Activated T-helper 2 cell treated with anti-CD3 and anti-CD28 coated beads, Interferon-gamma antibody, Interleukin-2, Interleukin-4, amounts not matched to agents 10 μg/mL and 5 μg/mL and 100 μg/mL, durations not matched to agents 14 hours and 24 hours and 36 hours (primary cell): ENCODE data around the gene SLC25A46. TPM values are rescaled to one million over a fixed set of nuclear protein-coding genes. Genes with fewer than 3 reads are reported as not detected.
"Not testable (repeated sequence)": the region's sequence is repeated elsewhere in the genome, so short reads cannot be mapped to it uniquely, and the experiment has no call there.

ENCODE experiments used
- DNase-seq: peaks from one replicate; pipeline ENCODE4 v3.0.0; 2021; ENCODE audit warnings: low spot score
- H3K27ac Mint-ChIP-seq: one replicate; pipeline ENCODE4 v1.8.0; 2021; ENCODE audit warnings: mixed read lengths
- H3K27me3 Mint-ChIP-seq: one replicate; pipeline ENCODE4 v1.8.0; 2021; ENCODE audit warnings: low read depth, mixed read lengths
- H3K36me3 Mint-ChIP-seq: one replicate; pipeline ENCODE4 v1.8.0; 2021; ENCODE audit warnings: low read depth, mixed read lengths
- H3K4me1 Mint-ChIP-seq: one replicate; pipeline ENCODE4 v1.8.0; 2021; ENCODE audit warnings: low read depth, mixed read lengths
- H3K4me3 Mint-ChIP-seq: one replicate; pipeline ENCODE4 v1.8.0; 2021; ENCODE audit warnings: low read depth, mild to moderate bottlenecking, moderate library complexity, mixed read lengths
- H3K9me3 Mint-ChIP-seq: one replicate; pipeline ENCODE4 v1.8.0; 2021; ENCODE audit warnings: mixed read lengths
- intact Hi-C: fragments of 100-400 bp; cut with micrococcal nuclease; formaldehyde crosslinking; loops from one replicate; pipeline ENCODE4 v1.15.1; 2023
- total RNA-seq: library from RNA; stranded (reverse); gene quantifications from 2 replicates; pipeline ENCODE4 v1.2.3, GENCODE V29; 2022

The SLC25A46 gene
- total RNA-seq, result 44.0 and 44.8 TPM in 2 replicates

DNA sequence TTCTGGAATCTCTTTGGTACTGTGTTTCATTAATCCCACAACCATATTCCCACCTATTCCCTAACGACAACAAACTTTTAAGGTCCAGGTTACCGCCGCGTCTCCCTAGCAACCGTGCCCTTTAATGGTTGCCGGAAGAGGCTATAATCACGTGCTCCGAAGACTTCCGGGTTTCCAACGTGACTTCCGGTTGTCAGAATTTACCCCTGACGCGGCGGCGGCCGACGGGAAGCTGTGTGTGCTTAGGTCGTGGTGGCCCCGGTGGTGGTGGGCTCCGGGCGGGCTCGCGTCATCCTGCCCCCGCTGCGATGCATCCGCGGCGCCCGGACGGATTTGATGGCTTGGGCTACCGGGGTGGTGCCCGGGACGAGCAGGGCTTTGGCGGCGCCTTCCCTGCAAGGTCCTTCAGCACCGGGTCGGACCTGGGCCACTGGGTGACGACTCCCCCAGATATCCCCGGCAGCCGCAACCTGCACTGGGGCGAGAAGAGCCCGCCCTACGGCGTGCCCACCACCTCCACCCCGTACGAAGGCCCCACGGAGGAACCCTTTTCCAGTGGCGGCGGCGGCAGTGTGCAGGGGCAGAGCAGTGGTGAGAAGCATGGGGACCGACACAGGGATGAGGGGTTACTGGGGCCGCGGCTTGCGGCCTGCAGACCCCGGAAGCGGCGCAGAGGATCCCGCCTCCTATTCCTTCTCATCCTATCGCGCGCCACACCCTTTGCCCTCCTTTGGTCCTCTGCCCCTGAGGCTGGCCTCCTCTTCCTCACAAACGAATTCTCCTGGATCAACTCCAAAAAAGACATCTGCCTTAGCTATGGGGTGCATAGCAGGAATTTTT lies at the start of gene SLC25A46:
SLC25A46 (plus strand) TSS at position 196 of the 840 bp plus-strand sequence; CDS start at position 309, 113 bp downstream.
- Mint-ChIP-seq H3K27ac (peak within 1 kb of the TSS; percentile 92), H3K9me3 (no peaks in the 10 kb centered on the region), H3K27me3 (peaks cover 11% of the 10 kb centered on the region), H3K4me1 (peaks cover 28% of the 10 kb centered on the region), H3K36me3 (peaks cover 9% of the 10 kb centered on the region), H3K4me3 (peak within 1 kb of the TSS; percentile 97)
- DNase-seq, result peak; percentile 86
- intact Hi-C loops, result loop anchor here (1.0 to 10.0 kb wide), 6 partner anchors 13 to 1047 kb away; partner anchors contain the start of genes NREP, TMEM232 and WDR36

DNA sequence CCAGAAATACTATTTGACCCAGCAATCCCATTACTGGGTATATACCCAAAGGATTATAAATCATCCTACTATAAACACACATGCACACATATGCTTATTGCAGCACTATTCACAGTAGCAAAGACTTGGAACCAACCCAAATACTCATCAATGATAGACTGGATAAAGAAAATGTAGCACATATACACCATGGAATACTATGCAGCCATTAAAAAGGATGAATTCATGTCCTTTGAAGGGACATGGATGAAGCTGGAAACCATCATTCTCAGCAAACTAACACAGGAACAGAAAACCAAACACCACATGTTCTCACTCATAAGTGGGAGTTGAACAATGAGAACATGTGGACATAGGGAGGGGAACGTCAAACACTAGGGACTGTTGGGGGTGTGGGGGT lies 48.2 kb upstream of the SLC25A46 start:
- H3K27me3 Mint-ChIP-seq, H3K36me3 Mint-ChIP-seq, H3K4me3 Mint-ChIP-seq, DNase-seq, H3K27ac Mint-ChIP-seq, H3K9me3 Mint-ChIP-seq, intact Hi-C loops: not testable (repeated sequence)
- peaks cover 22% of the 10 kb centered on the region for H3K4me1 Mint-ChIP-seq

DNA sequence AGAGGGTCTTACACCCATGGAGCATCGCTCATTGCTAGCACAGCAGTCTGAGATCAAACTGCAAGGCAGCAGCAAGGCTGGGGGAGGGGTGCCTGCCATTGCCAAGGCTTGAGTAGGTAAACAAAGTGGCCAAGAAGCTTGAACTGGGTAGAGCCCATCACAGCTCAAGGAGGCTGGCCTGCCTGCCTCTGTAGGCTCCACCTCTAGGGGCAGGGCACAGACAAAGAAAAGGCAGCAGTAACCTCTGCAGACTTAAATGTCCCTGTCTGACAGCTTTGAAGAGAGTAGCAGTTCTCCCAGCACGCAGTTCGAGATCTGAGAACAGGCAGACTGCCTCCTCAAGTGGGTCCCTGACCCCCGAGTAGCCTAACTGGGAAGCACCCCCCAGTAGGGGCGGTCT lies 46.1 kb upstream of the SLC25A46 start:
- H3K4me1 Mint-ChIP-seq, DNase-seq, H3K9me3 Mint-ChIP-seq, intact Hi-C loops, H3K4me3 Mint-ChIP-seq, H3K27ac Mint-ChIP-seq, H3K36me3 Mint-ChIP-seq, H3K27me3 Mint-ChIP-seq: not testable (repeated sequence)

DNA sequence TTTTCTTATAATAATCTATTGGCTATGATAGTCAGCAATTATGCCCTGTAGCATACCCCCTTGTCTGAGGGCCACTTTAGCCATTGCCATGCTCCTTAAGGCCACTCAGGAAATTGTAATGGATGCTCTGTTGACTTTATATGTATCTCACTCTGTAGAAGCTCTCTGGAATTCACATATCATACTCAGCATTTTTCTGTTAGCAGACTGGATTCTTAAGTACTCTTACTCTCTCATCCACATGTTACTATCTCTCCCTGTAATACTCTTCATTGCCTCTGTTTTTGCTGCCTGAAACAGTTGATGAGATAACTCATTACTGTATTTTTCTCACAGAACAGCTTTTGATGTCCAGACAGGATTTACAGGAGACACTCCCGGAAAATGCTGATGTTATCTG lies 36.5 kb upstream of the SLC25A46 start:
- no peak overlapping the region for H3K27ac Mint-ChIP-seq
- no peaks in the 10 kb centered on the region for H3K4me1 Mint-ChIP-seq
- peaks cover 3% of the 10 kb centered on the region for H3K27me3 Mint-ChIP-seq
- H3K9me3 Mint-ChIP-seq, result no peaks in the 10 kb centered on the region
- H3K36me3 Mint-ChIP-seq, result no peaks in the 10 kb centered on the region
- intact Hi-C loops, result no loop called here
- H3K4me3 Mint-ChIP-seq, result no peak overlapping the region
- no peak for DNase-seq

DNA sequence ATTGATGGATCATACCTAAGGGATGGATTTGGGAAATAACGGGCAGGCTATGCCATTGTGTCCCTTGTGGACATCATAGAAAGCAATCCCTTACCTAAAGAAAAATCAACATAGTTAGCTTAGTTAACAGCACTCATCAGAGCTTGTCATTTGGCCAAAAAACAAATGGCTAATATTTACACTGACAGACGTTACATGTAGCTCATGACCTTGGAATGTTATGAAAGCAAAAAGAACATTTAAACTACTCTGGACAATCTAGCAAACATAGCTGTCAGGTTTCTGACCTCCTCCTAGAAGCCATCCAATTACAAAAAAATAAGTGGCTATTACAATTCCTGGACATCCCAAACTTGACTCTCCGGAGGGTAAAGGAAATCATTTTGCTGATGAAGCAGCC lies 36.1 kb upstream of the SLC25A46 start:
- intact Hi-C loops, result no loop called here

DNA sequence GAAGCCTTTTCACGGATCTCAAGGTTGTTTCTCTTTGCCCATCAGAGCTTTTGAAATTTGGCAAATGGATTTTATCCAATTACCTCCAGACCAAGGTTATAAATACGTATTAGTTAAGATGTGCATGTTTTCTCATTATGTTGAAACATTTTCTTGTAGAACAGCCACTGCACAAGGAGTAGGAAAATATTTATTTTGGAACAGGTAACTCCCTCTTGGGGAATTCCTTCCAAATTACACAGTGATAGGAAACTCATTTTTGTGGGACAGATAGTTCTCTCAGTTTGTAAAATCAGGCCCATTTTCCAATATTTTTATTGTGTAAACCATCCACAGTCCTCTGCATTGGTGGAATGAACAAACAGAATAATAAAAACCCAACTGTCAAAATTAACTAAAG lies 35.3 kb upstream of the SLC25A46 start:
- H3K27ac Mint-ChIP-seq, result no peak overlapping the region
- intact Hi-C loops, result no loop called here

More for the DNA sequence above, 36.1 kb upstream of the SLC25A46 start:
- no peak overlapping the region for H3K27ac Mint-ChIP-seq
- H3K36me3 Mint-ChIP-seq, result no peaks in the 10 kb centered on the region
- H3K4me1 Mint-ChIP-seq, result no peaks in the 10 kb centered on the region
- H3K27me3 Mint-ChIP-seq, result peaks cover 3% of the 10 kb centered on the region
- no peaks in the 10 kb centered on the region for H3K9me3 Mint-ChIP-seq
- DNase-seq, result no peak
- no peak overlapping the region for H3K4me3 Mint-ChIP-seq

DNA sequence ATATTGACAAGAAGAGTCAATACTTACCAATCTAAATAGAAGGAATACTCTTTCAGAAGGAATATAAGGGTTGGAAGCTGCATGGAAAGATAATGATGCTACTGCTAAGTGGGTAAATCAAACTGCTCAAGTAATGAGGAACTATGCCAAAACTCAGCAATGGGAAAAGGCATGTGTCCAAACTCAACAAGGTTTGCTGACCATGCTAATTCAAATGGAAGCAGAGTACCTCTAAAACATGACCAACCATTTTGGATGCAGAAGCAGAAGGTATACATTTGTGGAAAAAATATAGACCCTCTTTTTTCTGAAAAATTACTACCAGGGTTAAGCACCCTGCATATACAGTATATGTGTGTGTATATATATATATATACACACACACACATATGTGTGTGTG lies 33.5 kb upstream of the SLC25A46 start:
- H3K4me3 Mint-ChIP-seq, result no peak overlapping the region
- peaks cover 10% of the 10 kb centered on the region for H3K27me3 Mint-ChIP-seq
- no peaks in the 10 kb centered on the region for H3K36me3 Mint-ChIP-seq
- intact Hi-C loops, result no loop called here
- DNase-seq, result no peak
- no peak overlapping the region for H3K27ac Mint-ChIP-seq
- no peaks in the 10 kb centered on the region for H3K4me1 Mint-ChIP-seq
- no peaks in the 10 kb centered on the region for H3K9me3 Mint-ChIP-seq

More for the DNA sequence above, 35.3 kb upstream of the SLC25A46 start:
- DNase-seq, result no peak
- H3K36me3 Mint-ChIP-seq, result no peaks in the 10 kb centered on the region
- H3K9me3 Mint-ChIP-seq, result no peaks in the 10 kb centered on the region
- H3K27me3 Mint-ChIP-seq, result peaks cover 3% of the 10 kb centered on the region
- H3K4me1 Mint-ChIP-seq, result no peaks in the 10 kb centered on the region
- H3K4me3 Mint-ChIP-seq, result no peak overlapping the region

DNA sequence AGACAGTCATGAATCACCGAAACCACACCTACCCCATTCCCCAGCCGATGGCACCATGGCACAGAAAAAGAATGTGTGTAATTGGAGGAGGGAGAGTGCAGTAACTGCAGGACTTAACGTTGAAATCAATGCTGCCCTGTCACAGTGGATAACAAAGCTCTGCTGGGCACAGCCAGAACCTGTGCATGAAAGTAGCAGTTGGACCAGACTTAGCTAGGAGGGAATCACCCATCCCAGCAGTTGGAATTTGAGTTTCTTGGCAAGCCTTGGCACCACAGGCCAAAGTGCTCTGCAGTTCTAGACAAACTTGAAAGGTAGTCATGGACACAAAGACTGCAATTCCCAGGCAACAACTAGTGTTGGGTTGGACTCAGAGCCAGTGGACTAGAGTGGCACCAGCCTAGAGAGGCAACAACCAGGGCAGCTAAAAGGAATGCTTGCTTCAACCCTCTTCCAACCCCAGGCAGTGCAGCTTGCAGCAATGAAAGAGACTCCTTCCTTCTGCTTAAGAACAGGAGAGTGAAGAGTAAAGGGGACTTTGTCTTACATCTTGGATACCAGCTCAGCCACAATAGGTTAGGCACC lies 31.5 kb upstream of the SLC25A46 start:
- Mint-ChIP-seq H3K27me3 (peaks cover 13% of the 10 kb centered on the region), H3K9me3 (no peaks in the 10 kb centered on the region), H3K4me1 (no peaks in the 10 kb centered on the region), H3K27ac (no peak overlapping the region), H3K36me3 (no peaks in the 10 kb centered on the region), H3K4me3 (no peak overlapping the region)
- no peak for DNase-seq
- intact Hi-C loops, result no loop called here

DNA sequence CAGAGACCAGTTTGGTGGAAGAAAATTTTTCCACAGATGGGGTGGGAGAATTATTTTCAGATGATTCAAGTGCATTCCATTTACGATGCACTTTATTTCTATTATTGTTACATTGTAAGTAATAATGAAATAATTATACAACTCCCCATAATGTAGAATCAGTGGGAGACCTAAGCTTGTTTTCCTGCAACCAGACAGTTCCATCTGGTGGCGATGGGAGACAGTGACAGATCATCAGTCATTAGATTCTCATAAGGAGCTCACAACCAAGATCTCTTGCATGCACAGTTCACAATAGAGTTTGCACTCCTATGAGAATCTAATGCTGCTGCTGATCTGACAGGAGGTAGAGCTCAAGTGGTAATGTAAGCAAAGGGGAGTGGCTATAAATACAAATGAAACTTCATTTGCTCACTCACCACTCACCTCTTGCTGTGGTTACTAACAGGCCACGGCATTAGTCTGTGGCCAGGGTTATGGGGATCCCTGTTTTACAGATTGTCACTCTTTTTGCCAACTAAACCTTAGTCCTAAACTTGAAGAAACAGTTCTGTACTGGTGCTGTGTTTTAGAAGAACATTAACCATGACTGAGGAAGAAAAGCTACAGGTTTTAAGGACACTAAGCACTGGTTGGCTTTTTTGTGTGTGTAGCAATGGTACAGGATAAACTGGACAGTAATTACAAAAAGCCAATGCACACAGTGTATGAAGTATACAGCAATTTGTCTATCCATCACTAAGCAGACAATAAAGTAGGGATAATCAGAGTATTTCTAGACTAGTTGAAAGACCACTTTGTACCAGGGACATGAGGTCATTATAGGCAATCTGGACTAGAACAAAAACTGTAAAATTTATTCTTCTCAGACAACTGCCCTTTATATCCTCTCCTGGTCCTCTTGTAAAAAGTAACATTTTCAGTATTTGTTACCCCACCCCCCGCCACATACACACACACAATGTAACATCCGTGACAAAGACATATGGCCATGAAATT lies 22.3 kb upstream of the SLC25A46 start:
- Mint-ChIP-seq H3K4me3 (no peak overlapping the region), H3K36me3 (no peaks in the 10 kb centered on the region)
- intact Hi-C loops, result no loop called here

DNA sequence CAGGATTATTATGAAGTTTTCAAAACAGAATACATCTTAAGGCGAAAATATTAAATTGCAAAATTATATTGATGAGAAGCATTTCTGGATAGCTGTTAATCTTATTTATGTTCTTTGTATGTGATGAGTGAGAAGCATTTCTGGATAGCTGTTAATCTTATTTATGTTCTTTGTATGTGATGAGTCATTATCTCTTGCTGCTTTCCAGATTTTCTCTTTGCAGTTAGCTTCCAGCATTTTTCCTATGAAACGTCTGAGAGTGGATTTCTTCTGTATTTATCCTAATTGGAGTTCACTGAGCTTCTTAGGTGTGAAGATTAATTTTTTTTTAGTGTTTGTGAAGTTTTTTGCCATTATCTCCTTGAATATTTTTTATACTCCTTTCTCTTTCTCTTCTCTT lies 20.5 kb upstream of the SLC25A46 start:
- intact Hi-C loops, result no loop called here
- H3K27ac Mint-ChIP-seq, result no peak overlapping the region
- no peak overlapping the region for H3K4me3 Mint-ChIP-seq
- H3K4me1 Mint-ChIP-seq, result no peaks in the 10 kb centered on the region
- no peak for DNase-seq
- no peaks in the 10 kb centered on the region for H3K36me3 Mint-ChIP-seq
- peaks cover 10% of the 10 kb centered on the region for H3K27me3 Mint-ChIP-seq
- no peaks in the 10 kb centered on the region for H3K9me3 Mint-ChIP-seq

More for the DNA sequence above, 22.3 kb upstream of the SLC25A46 start:
- no peak for DNase-seq
- Mint-ChIP-seq H3K4me1 (no peaks in the 10 kb centered on the region), H3K27ac (no peak overlapping the region), H3K9me3 (no peaks in the 10 kb centered on the region), H3K27me3 (peaks cover 10% of the 10 kb centered on the region)

DNA sequence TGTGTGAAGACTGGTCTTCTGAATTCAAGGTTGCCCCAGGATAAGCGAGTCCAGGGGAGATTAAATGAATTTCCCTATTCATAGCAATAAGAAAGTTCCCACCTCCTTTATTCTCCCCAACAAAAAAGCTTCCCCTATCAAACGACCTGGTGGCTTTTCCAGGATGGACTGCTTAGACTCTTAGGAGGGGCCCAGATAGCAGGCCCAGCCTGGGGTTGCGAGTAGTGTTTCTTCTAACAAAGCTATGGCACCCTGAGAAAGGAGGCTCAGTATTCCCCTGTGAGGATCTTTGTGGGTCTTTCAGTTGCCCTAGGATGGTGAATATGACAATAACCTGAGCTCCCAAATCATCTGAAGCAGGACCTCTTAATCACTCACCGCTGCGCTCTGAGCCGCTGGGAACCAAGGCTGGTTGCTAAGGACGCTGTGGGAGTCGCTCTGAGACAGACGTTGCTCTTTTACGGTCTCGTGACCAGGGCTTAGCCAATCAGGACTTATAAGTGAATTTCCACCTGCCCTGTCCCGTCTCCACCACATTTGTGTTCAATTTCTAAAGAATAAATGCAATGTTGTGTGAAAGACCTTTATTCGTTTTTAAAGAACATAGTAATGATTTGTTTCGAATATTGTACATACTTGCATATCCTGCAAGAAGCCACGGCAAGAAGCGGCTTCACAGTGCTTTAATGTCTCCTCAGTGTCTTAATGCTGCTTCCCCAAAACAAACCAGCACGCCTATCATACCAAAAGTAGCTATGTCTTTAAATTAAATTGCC lies 12.4 kb upstream of the SLC25A46 start, which contains the start of gene TMEM232:
TMEM232 (minus strand) TSS at position 423 of the 776 bp plus-strand sequence. CDS start 59,319 bp downstream, outside the sequence.
- DNase-seq, result peak; percentile 64
- H3K27ac Mint-ChIP-seq, result peak within 1 kb of the TSS; percentile 71
- H3K27me3 Mint-ChIP-seq, result peaks cover 2% of the 10 kb centered on the region
- peak within 1 kb of the TSS; percentile 85 for H3K4me3 Mint-ChIP-seq
- intact Hi-C loops, result loop anchor here (1.0 kb wide), 1 partner anchor 13 kb away; the partner anchor contains the start of gene SLC25A46
- H3K9me3 Mint-ChIP-seq, result no peaks in the 10 kb centered on the region
- peaks cover 5% of the 10 kb centered on the region for H3K4me1 Mint-ChIP-seq
- no peaks in the 10 kb centered on the region for H3K36me3 Mint-ChIP-seq

DNA sequence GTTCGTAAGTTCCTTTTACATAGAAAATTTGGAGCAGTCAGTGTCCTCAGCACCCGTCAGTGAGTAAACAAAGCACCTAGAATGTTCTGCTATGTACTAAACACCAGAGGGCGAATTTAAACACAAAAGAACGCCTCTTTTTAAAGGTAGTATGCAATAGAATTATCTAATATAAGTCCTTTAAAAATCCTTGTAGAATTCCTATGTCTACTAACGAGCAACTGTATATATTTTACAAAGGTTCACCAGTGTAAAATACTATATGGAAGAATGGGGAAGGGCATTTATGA lies 11.8 kb upstream of the SLC25A46 start:
- H3K27ac Mint-ChIP-seq, result peak overlapping the region; percentile 71
- H3K4me3 Mint-ChIP-seq, result peak overlapping the region; percentile 85
- H3K9me3 Mint-ChIP-seq, result no peaks in the 10 kb centered on the region
- DNase-seq, result no peak
- intact Hi-C loops, result no loop called here
- no peaks in the 10 kb centered on the region for H3K36me3 Mint-ChIP-seq
- peaks cover 2% of the 10 kb centered on the region for H3K27me3 Mint-ChIP-seq
- H3K4me1 Mint-ChIP-seq, result peaks cover 5% of the 10 kb centered on the region
